A673 (cell line): Measurements from ENCODE around the gene FAR1. TPM values are rescaled to one million over a fixed set of nuclear protein-coding genes. Genes with fewer than 3 reads are reported as not detected.

ENCODE experiments used
- BruUV-seq: library from RNA; stranded (reverse); fragments of 400-500 nt; replicated peaks from 2 replicates; lab custom pipeline; 2021; lab: Mats Ljungman, UMichigan
- CTCF ChIA-PET: fragments of 300-600 bp; sonication (Branson Sonifier 250); formaldehyde crosslinking; loops from one replicate; lab custom pipeline; 2022; ENCODE audit warnings: antibody characterized with exemption; lab: Charles Lee
- POLR2A ChIA-PET: fragments of 300-600 bp; sonication (Branson Sonifier 250); formaldehyde crosslinking; loops from one replicate; lab custom pipeline; 2022; ENCODE audit warnings: antibody characterized with exemption; ENCODE audit not compliant: low non-redundant PET; lab: Charles Lee
- DNase-seq: peaks from one replicate; pipeline ENCODE4 v3.0.0-alpha.2; 2015; ENCODE audit warnings: low spot score
- H3K27ac ChIP-seq: fragments of 200-600 bp; sonication (generic); 2 replicates; pipeline ENCODE4 v1.5.1; 2016; ENCODE audit warnings: mixed run types, low read depth, mild to moderate bottlenecking, mixed read lengths, antibody characterized with exemption, low read length; ENCODE audit not compliant: poor library complexity, severe bottlenecking
- H3K27me3 ChIP-seq: fragments of 200-600 bp; sonication (generic); replicated peaks from 2 replicates; pipeline ENCODE4 v1.6.1; 2017; ENCODE audit warnings: mixed run types, low read depth, mild to moderate bottlenecking, mixed read lengths, antibody characterized with exemption, low read length; ENCODE audit not compliant: insufficient read depth, poor library complexity
- H3K36me3 ChIP-seq: fragments of 200-600 bp; sonication (generic); 2 replicates; pipeline ENCODE4 v1.6.1; 2016; ENCODE audit warnings: mixed run types, mild to moderate bottlenecking, mixed read lengths, antibody characterized with exemption, low read length; ENCODE audit not compliant: insufficient read depth, poor library complexity, severe bottlenecking
- H3K4me1 ChIP-seq: fragments of 200-600 bp; sonication (generic); 2 replicates; pipeline ENCODE4 v1.6.1; 2017; ENCODE audit warnings: mixed run types, mild to moderate bottlenecking, mixed read lengths, antibody characterized with exemption, low read length; ENCODE audit not compliant: insufficient read depth, poor library complexity, severe bottlenecking
- H3K4me3 ChIP-seq: fragments of 200-600 bp; sonication (generic); 2 replicates; pipeline ENCODE4 v1.5.1; 2016; ENCODE audit warnings: low read depth, mixed run types, mild to moderate bottlenecking, mixed read lengths, low read length; ENCODE audit not compliant: poor library complexity, severe bottlenecking
- H3K9me3 ChIP-seq: fragments of 200-600 bp; sonication (generic); 2 replicates; pipeline ENCODE4 v1.6.1; 2016; ENCODE audit warnings: mixed run types, low read depth, mild to moderate bottlenecking, mixed read lengths, antibody characterized with exemption, low read length; ENCODE audit not compliant: poor library complexity, severe bottlenecking
- EZH2 ChIP-seq: fragments of 200-600 bp; sonication (generic); IDR thresholded peaks from 2 replicates; pipeline ENCODE4 v1.6.1; 2017; ENCODE audit warnings: borderline replicate concordance, low read depth, mild to moderate bottlenecking, mixed read lengths, antibody characterized with exemption, low read length; ENCODE audit not compliant: poor library complexity, severe bottlenecking
- intact Hi-C: fragments of 100-400 bp; cut with micrococcal nuclease; formaldehyde crosslinking; loops from one replicate; pipeline ENCODE4 v1.10.0; 2022; ENCODE audit not compliant: unreplicated experiment
- total RNA-seq: library from RNA; stranded (reverse); gene quantifications from 2 replicates; pipeline ENCODE4 v1.2.3, GENCODE V29; 2021
- TF ChIP-seq, protein P1 (sequence below): fragments of 300-800, 200-600 bp; sonication (generic); conservative IDR thresholded peaks from 2 replicates; pipeline ENCODE4 v1.5.1; 2017; ENCODE audit warnings: low read depth, mild to moderate bottlenecking, antibody characterized with exemption, low read length, moderate library complexity, mixed read lengths

The FAR1 gene
- total RNA-seq, 1 experiment from 2014 or later, result 66.6 TPM

DNA sequence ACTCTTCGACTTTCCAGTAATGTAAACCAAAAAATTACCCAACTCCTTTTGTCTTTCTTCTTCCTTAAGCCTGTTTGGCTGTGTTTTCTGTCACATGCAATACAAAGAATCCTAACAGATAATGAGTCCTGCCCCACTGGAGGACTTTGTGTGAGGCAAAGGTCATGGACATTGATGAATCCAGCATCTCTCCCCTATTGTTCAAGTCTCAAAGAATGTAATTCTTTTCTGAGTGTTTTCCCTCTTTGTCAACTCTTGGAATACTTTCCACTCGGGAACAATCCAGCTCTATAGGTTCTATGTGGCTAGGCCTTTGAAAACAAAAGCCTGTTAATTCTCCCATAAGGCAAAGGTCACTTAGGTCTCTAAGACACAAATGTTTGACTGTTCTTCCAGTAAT is 100.7 kb downstream of the FAR1 start:
- CTCF ChIA-PET, result no interaction called here

DNA sequence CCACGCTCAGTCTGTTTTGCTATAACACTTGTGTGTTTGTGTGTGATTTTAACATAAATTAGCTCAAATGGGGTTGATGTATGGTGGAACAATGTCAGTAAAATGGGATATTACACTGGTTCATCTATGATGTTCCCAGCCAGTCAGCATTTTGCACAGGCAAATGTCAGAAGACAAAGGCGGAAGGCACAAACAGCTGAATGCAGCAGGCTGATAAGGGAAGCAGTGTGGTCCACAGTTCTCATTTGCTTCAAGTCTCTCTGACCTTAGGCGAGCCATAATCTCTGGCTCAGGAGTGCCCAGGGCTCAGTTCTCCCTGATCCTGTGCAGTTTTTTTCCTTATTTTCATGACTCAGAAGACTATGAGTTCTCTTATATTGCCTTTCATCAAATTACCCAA is 102.7 kb downstream of the FAR1 start:
- intact Hi-C loops, result loop anchor here (5.0 kb wide), 1 partner anchor 181 kb away; no protein-coding TSS in a partner anchor
- CTCF ChIA-PET, result interaction anchor here (0.6 kb wide), 1 partner anchor 637 kb away, joined by 4 read pairs; no protein-coding TSS in a partner anchor
- POLR2A ChIA-PET, result no interaction called here
- BruUV-seq, result no TSS peak
- Histone ChIP-seq H3K9me3 (no peaks in the 10 kb centered on the region), H3K4me1 (no peaks in the 10 kb centered on the region), H3K27ac (no peak overlapping the region), H3K4me3 (no peak overlapping the region), H3K36me3 (no peaks in the 10 kb centered on the region), H3K27me3 (peaks cover 3% of the 10 kb centered on the region)
- DNase-seq, result no peak
- no peak for TF ChIP-seq EZH2
- TF ChIP-seq, protein P1, sequence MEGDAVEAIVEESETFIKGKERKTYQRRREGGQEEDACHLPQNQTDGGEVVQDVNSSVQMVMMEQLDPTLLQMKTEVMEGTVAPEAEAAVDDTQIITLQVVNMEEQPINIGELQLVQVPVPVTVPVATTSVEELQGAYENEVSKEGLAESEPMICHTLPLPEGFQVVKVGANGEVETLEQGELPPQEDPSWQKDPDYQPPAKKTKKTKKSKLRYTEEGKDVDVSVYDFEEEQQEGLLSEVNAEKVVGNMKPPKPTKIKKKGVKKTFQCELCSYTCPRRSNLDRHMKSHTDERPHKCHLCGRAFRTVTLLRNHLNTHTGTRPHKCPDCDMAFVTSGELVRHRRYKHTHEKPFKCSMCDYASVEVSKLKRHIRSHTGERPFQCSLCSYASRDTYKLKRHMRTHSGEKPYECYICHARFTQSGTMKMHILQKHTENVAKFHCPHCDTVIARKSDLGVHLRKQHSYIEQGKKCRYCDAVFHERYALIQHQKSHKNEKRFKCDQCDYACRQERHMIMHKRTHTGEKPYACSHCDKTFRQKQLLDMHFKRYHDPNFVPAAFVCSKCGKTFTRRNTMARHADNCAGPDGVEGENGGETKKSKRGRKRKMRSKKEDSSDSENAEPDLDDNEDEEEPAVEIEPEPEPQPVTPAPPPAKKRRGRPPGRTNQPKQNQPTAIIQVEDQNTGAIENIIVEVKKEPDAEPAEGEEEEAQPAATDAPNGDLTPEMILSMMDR, result no peak

More for the DNA sequence above, 100.7 kb downstream of the FAR1 start:
- Histone ChIP-seq H3K36me3 (no peaks in the 10 kb centered on the region), H3K4me3 (no peak overlapping the region), H3K9me3 (no peaks in the 10 kb centered on the region), H3K4me1 (no peaks in the 10 kb centered on the region), H3K27ac (no peak overlapping the region), H3K27me3 (no peaks in the 10 kb centered on the region)
- no TSS peak for BruUV-seq
- intact Hi-C loops, result no loop called here
- no peak for DNase-seq
- POLR2A ChIA-PET, result no interaction called here
- no peak for TF ChIP-seq EZH2
- TF ChIP-seq, protein P1, result no peak

DNA sequence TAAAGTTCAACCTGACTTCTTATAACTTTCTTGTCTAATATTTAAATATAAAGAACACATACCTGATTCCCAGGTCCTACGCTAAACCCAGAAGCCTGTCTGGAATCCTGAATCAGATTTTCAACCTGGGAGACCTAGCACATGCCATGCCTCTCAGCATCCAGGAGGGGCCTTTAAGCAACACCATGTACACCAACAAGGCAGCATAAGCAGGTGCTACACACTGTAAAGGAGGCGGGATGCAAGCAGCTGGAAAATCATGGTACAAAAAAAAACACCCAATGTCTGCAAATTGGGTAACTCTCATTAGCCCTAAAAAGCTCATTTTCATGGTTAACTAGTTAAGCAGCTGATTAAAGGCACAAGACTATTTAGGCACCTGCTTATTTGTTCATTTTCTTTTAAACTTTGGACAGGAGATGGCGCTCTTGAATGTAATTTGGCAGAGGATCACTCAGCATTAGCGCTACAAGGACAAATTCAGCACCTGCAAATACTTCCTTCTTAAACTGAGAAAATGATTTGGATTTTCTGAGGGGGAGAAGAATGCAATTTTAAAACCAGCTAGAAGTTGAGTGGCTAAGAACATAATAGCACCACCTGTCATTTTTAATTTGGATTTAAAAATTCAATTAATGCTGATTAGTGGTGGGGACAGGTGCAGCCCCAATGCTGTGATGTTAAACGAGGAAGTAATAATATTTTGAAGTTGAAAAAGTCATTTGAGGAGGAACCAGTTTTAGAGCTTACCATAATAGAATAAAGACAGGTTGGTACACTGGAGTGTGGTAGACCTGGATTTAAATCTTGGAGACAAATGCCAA is 104.0 kb downstream of the FAR1 start:
- H3K4me1 ChIP-seq, result no peaks in the 10 kb centered on the region
- BruUV-seq, result no TSS peak
- POLR2A ChIA-PET, result no interaction called here
- no peak overlapping the region for H3K27ac ChIP-seq
- intact Hi-C loops, result loop anchor here (1.0 to 5.0 kb wide), 3 partner anchors 180 to 477 kb away; no protein-coding TSS in a partner anchor
- H3K36me3 ChIP-seq, result no peaks in the 10 kb centered on the region
- H3K27me3 ChIP-seq, result peaks cover 13% of the 10 kb centered on the region
- H3K4me3 ChIP-seq, result no peak overlapping the region
- CTCF ChIA-PET, result interaction anchor here (0.6 kb wide), 1 partner anchor 10 kb away, joined by 3 read pairs; no protein-coding TSS in a partner anchor
- no peak for TF ChIP-seq EZH2
- TF ChIP-seq, protein P1, result peak; percentile 60
- DNase-seq, result peak; percentile 67
- H3K9me3 ChIP-seq, result no peaks in the 10 kb centered on the region
